Fibroblast of villous mesenchyme (primary cell): ENCODE results near the gene RNF11. TPM values are rescaled to one million over a fixed set of nuclear protein-coding genes. Genes with fewer than 3 reads are reported as not detected.
"Not testable (repeated sequence)": the region's sequence is repeated elsewhere in the genome, so short reads cannot be mapped to it uniquely, and the experiment has no call there.

Experiments
- DNase-seq: peaks from one replicate; pipeline ENCODE4 v3.0.0-alpha.2; 2010; ENCODE audit warnings: low read depth
- H3K4me3 ChIP-seq: 2 replicates; pipeline ENCODE4 v1.5.1; 2011; ENCODE audit warnings: low read depth, mild to moderate bottlenecking, low read length
- total RNA-seq: library from RNA; depleted of rRNA; stranded (reverse); fragments of >200 nt; gene quantifications from 2 replicates; pipeline ENCODE4 v1.2.3, GENCODE V29; 2012
- TF ChIP-seq, protein P1 (sequence below): IDR thresholded peaks from 2 replicates; pipeline ENCODE4 v1.5.1; 2012; ENCODE audit warnings: low read depth, mild to moderate bottlenecking, low read length; ENCODE audit not compliant: insufficient read depth

RNF11 gene
- total RNA-seq, 1 donor = 130 TPM

- DNase-seq = no peak
- H3K4me3 ChIP-seq = no peak overlapping the region
- TF ChIP-seq, protein P1, sequence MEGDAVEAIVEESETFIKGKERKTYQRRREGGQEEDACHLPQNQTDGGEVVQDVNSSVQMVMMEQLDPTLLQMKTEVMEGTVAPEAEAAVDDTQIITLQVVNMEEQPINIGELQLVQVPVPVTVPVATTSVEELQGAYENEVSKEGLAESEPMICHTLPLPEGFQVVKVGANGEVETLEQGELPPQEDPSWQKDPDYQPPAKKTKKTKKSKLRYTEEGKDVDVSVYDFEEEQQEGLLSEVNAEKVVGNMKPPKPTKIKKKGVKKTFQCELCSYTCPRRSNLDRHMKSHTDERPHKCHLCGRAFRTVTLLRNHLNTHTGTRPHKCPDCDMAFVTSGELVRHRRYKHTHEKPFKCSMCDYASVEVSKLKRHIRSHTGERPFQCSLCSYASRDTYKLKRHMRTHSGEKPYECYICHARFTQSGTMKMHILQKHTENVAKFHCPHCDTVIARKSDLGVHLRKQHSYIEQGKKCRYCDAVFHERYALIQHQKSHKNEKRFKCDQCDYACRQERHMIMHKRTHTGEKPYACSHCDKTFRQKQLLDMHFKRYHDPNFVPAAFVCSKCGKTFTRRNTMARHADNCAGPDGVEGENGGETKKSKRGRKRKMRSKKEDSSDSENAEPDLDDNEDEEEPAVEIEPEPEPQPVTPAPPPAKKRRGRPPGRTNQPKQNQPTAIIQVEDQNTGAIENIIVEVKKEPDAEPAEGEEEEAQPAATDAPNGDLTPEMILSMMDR = no peak
Observed at GRCh38 chr1:51249445-51249844, 13.4 kb downstream of the RNF11 start.

DNA sequence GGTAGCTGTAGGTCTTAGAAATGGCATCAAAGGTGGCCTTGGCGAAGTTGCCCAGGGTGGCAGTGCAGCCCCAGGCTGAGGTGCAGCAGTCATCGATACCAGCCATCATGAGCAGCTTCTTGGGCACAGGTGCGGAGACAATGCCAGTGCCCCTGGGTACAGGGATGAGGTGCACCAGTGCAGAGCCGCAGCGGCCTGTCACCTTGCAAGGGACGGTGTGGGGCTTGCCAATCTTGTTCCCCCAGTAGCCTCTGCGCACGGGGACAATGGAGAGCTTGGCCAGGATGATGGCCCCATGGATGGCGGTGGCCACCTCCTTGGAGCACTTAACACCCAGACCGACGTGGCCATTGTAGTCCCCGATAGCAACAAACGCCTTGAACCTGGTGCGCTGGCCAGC, 14.7 kb downstream of the RNF11 start:
- H3K4me3 ChIP-seq, DNase-seq: not testable (repeated sequence)

- H3K4me3 ChIP-seq, DNase-seq: not testable (repeated sequence)
Observed at GRCh38 chr1:51251165-51251564, 15.1 kb downstream of the RNF11 start.

- no peak overlapping the region for H3K4me3 ChIP-seq
- DNase-seq = no peak
- TF ChIP-seq, protein P1 = no peak
Observed at GRCh38 chr1:51252366-51252765, 16.3 kb downstream of the RNF11 start.

GRCh38 chr1:51253691-51254090, 17.6 kb downstream of the RNF11 start:
- TF ChIP-seq, protein P1 = no peak
- DNase-seq = no peak
- no peak overlapping the region for H3K4me3 ChIP-seq

GRCh38 chr1:51255331-51255730, 19.3 kb downstream of the RNF11 start:
- H3K4me3 ChIP-seq = no peak overlapping the region
- DNase-seq = no peak
- TF ChIP-seq, protein P1 = no peak

DNA sequence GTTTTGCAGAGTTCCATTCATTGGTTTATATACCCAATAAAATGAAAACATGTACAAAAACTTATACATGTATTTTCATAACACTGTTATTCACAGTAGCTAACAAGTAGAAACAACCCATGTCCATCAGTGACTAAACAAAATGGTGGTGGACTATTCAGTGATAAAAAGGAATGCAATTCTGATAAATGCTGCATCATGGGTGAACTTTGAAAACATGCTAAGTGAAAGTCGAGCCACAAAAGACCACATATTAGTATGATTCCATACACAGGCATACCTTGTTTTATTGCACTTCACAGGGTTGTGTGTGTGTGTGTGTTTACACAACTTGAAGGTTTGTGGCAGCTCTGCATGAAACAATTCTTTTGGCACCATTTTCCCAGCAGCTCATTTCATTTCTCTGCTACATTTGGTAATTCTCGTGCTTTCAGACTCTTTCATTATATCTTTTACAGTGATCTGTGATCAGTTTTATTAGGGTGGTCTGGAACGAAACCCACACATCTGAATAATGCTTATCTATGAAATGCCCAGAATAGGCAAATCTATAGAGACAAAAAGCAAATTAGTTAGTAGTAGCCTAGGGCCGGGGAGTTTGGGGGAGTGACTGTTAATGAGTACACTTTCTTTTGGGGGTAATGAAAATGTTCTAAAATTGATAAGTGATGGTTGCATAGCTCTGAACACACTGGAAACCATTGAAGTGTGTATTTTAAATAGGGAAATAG, 27.2 kb downstream of the RNF11 start:
- no peak overlapping the region for H3K4me3 ChIP-seq
- no peak for DNase-seq
- TF ChIP-seq, protein P1 = no peak

DNA sequence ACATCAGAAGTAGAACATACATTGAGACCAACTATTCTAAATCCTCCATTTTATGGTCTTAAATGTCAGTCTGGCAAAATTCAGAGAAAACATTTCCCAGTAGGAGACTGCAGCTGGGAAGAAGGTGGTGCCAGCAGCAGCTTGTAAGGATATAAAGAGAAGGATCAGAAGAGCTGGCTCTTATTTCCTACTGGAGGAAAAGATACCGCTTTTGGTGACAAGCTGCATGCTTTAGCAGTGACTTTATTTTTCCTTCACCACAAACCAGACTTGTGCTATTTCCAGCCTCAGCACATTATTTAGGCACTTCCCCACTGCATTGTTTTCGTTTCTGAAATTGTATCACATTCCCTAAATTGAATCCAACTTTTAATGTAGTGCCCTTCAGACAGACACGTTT, 28.4 kb downstream of the RNF11 start:
- no peak overlapping the region for H3K4me3 ChIP-seq
- TF ChIP-seq, protein P1 = no peak
- DNase-seq = peak; percentile 87
